NCI-H524 (cell line): ENCODE results near the gene ADK.
A peak's percentile ranks its signal among the peaks of the same experiment; 100 is the strongest.
"Not testable (repeated sequence)": the region's sequence is repeated elsewhere in the genome, so short reads cannot be mapped to it uniquely, and the experiment has no call there.

Source experiments
- DNase-seq, 2 experiments: peaks; one replicate each; lab custom pipeline; 2025; lab: John Stamatoyannopoulos, UW

The ADK gene

DNA sequence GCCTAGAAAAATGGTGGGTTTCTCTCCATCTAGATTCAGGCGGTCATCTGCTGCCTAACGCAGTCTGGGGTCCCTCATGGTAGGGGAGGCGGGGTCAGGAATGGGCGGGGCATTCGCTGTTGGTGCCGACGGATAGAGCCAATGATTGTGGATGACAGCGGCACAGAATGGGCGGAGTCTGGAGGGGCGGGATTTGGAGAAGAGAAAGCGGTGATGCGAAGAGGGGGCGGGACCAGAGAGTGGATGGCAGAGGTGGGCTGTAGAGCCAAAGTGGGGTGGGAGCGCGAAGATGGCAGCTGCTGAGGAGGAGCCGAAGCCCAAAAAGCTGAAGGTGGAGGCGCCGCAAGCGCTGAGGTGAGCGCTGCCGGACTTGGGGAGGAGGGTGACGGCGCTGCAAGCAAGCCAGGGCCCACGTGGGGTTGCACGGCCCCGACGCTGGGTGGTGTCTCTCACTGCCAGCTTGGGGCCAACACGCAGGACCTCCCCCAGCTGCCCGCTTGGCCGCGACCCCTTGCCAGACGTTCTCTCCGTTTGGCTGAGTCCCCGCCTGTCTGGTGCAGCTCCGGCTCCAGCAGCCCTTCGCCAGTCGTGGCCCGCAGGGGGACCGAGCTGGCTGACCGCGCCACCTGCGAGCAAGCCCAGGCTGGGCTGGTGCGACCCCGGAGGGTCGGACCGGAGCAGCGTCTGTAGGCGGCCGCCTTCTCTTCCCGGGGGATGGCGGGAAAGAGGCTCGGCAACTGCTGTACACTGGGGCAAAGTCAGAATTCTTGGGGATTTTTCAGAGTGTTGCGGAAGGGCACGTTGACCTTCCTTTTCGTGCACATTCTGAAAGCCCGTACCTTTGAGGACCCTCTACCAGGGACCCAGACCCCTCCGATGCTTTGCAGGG is at the start of gene ADK:
Gene ADK (plus strand): TSS at position 232 of the 889 bp plus-strand sequence. CDS start 58 bp downstream, at position 290.
- DNase-seq, result peak; percentile 88 to 90

DNA sequence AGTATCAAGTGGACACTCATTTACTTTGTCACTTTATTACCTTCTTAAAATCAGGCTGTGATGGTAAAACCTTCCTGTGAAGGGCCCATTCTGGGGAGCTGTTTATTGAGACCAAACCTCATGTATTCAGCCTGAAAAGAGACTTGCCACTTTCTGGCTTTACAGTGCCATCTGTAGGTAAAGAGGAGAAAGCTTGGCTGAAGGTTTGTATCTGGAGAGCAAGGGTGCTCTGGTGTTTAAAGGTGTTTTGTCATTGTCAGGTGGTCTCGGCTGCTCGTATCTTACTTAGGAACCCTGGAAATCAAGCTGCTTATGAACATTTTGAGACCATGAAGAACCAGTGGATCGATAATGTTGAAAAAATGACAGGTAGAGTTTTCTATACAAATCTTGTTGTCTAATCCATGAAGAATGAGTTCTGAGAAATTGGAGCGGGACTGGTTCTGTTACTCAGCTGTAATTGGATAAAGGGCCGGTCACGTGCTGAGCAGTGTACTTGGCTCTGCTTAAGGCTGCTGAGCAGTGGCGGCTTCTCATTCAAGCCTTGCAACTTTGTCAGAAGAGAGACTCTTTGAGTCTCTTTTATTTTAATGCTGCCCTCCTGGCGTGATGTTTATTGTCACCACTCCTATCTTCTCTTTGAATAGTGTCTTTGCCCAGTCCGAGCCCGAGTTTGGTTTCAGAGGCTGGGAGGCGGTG is 47.3 kb upstream of the ADK start:
- DNase-seq, result no peak

DNA sequence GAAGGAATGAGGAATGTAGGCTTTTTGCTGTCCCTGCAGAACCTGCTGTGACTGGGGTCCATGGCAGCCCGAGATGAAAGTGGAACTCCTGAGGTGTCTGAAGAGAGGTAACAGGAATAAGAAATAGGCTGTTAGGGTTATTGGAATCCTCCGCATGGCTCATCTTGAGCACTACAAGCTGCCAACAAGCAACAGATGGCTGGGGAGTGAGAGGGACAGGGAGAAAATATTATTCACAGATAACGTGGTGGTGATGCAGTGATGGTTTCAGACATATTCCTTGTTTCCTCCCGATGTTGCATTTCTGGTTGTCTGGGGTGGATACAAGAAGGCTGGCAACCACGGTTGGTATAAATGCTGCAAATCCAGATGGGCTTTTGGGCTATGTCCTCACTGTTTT is 46.5 kb upstream of the ADK start:
- peak in 1 of 2 experiments; percentile 5 for DNase-seq

DNA sequence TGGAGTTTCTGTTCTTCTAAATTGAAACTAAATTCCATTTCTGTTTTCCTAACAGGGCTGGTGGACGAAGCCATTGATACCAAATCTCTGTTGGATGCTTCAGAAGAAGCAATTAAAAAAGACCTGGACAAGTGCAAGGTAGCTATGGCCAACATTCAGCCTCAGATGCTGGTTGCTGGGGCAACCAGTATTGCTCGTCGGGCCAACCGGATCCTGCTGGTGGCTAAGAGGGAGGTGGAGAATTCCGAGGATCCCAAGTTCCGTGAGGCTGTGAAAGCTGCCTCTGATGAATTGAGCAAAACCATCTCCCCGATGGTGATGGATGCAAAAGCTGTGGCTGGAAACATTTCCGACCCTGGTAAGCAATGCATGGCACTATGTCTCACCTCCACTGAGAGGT is 46.0 kb upstream of the ADK start:
- DNase-seq, result no peak

DNA sequence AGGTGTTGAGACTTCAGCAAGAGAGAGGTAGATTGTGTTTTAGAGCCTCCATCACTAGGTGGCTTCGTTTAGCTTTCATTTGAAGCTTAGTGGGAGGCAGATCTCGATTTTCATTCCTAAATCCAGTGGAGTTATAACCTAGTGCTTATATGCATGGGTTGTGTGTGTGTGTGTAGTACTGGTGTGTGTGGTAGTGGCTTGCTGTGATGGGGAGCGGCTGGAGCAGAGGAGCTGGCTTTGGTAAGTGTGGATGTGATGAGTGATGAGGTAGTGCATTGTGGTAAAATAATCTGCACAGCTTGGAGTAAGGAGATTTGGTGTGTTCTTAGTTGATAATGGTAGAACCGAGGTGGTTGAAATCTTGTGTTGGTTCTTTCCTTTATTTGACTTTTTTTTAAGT is 43.6 kb upstream of the ADK start:
- DNase-seq, result no peak

DNA sequence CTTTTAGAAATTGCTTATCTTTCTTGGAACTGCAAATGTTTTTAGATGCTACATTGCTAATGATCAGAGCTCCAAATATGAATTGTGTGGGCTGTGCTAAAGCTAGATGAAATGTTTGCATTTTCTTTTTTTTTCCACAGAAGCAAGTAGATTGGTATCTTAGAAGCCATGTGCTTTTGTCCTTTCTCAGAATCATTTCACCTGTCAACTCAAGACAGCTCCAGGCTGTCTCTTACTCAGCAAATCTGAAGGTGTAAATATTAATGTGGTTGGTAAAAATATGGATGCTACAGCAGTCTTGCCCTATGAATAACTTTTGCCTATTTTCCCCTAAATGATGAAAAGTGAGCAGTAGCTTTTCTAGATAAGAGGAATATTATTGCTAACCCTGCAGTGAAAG is 41.6 kb upstream of the ADK start:
- DNase-seq, result no peak

DNA sequence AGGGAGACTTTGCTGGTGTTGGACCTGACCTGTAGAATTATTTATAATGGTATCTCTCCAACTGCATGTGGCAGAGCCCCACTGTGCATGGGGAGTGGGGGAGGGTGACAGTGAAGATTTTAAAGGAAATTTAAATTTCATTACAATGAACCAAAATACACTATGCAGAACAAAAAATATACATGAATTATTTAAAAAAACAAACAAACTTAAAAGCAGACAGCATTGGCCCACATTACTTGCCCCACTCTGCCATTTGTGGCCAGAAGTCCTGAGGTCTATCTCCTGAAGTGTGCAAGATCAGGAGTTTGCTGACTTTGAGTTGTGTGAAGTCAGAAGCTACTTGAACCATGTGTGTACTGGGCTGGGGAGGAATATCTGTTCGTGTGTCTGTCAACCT is 40.9 kb upstream of the ADK start:
- DNase-seq, result no peak

DNA sequence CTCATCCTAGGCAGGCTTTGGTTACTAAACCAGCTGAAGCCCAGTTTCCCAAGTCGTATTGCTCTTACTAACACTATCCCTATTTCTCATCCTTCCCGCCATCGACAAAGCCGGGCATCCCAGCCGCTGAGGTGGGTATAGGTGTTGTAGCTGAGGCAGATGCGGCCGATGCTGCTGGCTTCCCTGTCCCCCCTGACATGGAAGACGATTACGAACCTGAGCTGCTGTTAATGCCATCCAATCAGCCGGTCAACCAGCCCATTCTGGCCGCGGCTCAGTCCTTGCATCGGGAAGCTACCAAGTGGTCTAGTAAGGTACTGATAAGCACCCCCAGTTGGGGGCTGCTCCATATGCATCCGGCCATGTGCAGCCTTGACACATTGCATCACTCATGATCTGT is 39.2 kb upstream of the ADK start:
- no peak for DNase-seq

DNA sequence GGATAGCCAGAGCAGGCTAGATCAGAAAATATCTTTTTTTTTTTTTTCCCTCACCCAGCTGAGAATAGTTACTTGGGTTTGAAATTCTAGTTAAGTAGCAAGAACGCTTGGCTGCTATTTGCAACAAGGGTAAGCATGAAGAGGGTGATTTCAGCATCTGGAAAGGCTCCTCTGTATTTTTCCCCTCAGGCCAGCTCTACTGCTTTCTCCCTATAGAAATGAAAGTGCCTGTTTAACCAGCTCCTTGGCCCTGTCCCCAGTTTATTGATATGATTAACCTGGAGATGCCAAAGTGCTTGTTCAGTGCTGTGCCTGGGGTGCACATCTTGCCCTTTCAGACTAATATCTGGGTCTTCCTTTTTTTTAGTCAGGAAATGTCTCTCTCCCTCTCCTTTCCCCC is 37.5 kb upstream of the ADK start:
- DNase-seq, result no peak

DNA sequence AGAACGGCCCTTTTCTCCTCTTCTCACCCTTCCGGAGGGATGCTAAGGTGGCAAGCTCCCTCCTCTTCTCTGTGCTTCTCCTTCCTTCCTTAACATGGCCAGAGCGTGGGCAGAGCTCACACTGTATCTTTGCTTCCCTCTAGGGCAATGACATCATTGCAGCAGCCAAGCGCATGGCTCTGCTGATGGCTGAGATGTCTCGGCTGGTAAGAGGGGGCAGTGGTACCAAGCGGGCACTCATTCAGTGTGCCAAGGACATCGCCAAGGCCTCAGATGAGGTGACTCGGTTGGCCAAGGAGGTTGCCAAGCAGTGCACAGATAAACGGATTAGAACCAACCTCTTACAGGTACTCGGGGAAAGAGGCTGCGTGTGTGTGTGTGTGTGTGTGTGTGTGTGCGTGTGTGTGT is 37.0 kb upstream of the ADK start:
- DNase-seq, result no peak

DNA sequence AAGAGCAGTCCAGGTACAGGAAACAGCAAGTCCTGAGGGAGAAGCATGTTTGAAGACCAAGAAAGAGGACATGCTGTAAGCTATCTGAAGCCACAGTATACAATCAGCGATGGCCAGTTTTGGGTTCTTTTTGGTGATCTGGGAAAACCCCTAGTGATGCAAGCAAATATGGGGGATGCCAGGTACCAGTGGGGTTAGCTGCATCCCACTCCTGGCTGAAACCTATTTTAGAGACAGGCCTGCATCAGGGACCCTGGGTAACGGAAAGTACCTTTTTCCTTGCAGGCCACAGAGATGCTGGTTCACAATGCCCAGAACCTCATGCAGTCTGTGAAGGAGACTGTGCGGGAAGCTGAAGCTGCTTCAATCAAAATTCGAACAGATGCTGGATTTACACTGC is 33.3 kb upstream of the ADK start:
- DNase-seq, result no peak

DNA sequence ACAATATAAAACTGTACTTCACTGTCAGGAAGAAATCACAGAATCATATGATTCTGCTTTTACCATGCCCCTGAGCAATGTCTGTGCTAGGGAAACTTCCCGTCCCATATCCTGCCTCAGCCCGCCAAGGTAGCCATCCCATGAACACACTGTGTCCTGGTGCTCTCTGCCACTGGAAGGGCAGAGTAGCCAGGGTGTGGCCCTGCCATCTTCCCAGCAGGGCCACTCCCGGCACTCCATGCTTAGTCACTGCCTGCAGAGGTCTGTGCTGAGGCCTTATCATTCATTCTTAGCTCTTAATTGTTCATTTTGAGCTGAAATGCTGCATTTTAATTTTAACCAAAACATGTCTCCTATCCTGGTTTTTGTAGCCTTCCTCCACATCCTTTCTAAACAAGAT is 32.2 kb upstream of the ADK start:
- no peak for DNase-seq

DNA sequence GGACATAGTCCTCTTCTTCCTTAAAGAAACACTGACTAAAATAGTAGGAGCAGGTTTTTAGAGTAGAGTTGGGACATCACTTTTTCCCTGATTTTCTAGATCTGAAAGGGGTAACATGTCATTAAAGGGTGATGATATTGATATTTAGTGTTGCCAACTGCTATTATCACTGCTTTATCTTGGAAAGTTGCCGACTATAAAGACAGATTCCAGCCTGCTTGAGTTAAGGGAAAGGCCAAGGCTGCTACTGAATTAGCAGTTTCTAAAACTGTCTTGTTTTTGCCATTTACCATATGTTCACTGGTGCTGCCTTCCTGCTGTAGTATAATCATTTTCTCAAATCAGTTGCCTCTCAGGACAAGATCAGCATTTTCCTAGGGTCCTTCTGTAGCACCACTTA is 30.1 kb upstream of the ADK start:
- DNase-seq, result no peak

DNA sequence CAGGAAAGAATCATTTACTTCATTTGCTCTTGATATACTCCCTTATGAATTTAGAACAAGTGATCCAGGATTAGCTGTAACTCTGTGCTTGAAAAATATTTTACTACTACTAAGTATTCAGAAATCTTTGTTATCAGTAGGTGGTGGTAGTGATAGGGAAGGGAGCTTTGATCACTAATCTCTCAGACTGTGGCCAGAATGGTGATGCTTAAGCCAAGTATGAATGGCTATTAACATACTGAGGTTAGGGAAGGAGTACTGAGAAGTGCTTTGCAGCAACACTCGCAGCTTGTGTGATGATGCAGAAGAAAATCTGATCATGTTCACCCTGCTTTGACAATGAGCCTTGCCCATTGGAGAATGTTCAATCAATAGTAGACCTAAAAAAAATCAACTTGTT is 29.7 kb upstream of the ADK start:
- DNase-seq, result no peak

DNA sequence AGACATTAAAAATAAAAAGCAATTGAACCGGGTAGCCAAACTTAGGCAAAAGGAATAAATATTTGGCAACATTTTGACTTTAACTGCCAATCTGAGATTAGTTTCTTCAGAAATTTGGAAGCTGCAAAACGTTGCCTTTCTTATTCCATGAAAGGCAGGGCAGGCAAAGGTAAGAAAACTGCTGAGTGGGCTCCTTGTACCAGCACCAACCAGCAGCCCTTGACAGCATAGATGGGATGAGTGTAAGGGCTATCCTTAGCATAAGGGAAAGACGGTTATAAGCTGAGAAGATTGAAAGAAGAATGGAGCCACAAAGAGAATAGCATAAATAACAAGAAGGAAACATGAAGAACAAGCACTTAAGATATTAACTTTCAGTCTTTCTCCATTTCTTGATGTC is 29.0 kb upstream of the ADK start:
- DNase-seq, result no peak

DNA sequence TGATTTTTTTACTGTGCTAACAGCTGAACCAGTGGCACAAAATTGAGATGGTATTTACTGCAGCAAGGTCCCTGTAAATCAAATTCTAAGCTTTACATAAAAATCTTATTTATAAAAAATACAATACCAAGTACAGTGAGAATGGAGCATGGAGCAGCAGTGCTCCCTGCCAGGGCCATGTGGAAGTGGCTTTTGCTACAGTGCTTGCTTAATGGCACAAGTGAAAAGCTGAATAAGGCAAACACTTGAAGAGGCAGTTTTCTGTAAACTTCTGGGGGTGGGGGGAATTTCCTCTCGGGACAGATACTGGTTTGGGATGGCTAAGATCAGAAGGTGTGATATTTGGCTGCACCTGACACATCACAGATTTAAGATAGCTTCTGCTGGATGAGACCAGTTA is 27.9 kb upstream of the ADK start:
- DNase-seq, result no peak

DNA sequence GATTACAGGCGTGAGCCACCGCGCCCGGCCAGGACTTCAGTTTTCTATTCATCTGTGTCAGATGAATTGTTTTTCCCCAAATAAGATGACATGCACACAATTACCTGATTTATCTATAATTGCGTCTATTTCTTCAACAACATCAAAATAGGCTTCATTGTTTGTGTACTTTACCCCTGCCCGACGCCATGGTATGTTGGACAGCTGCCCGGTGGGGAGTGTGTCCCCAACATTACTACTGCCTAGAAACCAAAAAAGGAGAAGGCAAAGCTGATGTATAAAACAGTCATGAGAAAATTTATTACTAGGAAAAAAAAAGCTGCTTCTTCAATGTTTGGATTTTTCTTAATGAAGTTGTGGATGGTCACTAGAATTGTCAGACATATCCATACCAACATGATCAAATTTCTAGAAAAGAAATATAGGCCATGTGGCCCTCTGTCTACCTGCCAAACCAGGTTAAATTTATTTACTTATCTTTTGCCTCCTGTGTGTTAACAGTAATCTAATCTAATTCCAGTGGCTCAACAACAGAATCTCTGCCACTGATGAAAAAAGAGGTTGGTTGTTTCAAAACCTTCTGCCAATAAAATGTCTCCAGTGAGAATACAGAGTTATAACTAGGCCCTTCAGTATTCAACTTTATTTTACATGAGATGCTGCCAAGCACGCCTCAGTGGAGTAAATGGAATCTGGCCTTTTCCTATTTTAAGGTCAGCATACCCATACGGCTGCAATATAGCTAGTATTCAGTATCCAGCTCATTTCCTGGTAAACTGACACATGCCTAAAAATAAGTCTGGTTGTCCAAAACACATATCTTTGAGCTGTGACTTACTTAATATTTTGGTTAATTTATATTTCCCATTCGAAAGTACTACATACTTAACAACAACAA is 16.8 kb upstream of the ADK start:
- DNase-seq, result no peak

DNA sequence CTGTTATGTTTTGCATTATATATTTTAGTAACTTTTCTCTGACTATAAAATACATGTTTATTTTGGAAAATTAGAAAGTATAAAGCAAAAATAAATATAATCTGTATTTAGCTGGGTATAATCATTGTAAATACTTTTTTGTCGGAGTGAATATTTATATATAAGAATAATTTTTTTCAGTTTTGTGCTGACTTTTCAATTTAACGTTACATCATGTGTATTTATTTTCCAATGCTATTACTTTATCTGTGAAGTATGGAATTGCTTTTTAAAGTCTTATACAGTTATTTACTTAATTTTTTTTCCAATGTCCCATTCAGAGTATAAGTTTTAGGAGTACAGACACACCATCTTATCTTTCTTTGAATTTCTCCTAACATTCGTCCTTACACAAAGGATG is 15.6 kb upstream of the ADK start:
- no peak for DNase-seq

DNA sequence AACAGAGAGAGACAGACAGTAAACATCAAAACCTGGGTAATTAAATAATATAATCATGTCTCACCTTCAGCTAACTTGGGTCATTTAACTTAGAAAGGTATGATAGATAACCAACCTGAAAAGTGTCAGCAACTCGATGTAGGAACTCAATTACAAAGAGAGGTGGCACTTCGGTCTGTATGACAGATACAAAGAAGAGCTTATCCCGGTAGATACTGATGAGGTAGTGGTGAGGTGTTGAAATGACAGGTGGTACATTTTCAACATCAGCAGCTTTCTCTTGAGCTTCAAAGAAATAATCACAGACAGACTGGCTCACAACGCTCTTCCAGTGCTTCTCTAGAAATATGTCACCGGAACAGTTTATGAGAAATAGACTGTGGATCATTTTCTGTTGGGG is 13.0 kb upstream of the ADK start:
- DNase-seq, result no peak

DNA sequence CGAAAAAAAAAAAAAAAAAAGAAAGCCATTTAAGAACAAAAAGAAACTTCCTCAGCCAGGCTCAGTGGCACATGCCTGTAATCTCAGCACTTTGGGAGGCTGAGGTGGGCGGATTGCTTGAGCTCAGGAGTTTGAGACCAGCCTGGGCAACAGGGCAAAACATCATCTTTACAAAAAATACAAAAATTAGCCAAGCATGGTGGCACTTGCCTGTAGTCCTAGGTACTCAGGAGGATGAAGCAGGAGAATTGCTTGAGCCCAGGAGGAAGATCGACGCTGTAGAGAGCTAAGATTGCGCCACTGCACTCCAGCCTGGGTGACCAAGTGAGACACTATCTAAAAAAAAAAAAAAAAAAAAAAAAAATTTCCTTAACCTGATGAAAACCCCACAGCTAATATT is 12.4 kb upstream of the ADK start:
- not testable (repeated sequence) for DNase-seq

DNA sequence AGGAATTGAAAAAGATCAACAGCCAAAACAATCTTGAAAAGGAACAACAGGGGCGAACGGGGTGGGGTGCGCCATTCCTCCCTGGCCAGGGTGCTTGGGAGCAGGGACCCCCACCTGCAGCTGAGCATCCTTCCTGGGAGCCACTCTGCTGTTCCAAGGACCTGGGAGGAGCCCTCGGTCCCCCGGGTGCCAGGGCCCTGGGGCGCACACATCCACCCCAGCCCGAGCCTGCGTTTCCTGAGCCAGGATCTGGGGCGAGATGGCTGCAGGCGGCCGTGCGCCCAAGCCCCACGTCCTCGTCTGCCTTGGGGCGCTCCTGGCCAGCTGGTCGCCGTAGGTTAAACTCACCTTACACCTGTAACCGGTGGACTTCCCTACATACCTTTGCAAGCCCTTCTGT is 11.0 kb upstream of the ADK start:
- no peak for DNase-seq

DNA sequence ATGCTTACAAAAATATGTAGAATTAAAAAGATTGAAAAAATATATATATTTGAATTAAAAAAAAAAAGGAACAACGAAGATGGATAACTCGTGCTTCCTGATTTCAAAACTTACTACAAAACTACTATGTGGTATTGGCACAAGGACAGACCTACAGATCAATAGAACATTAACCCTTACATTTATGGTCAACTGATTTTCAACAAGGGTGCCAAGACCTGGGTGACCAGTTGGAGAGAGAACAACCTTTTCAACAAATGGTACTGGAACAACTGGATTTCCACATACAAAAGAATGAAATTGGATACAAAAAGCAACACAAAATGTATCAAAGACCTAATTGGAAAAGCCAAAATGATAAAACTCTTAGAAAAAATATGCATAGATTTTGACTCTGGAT is 10.5 kb upstream of the ADK start:
- no peak for DNase-seq

DNA sequence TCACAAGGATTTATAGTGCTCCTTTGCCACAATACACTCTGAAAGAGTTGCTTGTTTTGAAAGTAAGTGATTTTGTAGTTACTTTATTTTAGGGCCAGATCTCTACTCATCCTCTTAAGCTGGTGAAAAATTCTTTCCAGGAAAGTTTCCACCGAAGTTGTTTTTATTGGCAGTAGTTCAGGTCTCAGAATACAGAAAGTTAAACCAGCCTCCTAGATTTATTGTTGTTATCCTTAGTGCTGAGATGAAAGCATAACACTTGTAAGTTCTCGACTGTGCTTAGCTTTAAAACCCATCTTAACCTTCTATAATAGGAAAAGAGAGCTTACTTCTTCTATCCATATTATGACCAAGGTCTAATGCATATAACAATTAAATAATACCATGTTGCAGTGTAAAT is 5.9 kb upstream of the ADK start:
- no peak for DNase-seq
